ENCODE data around the gene CA5A.

GRCh38 chr16:87954826-87955225 lies 18.5 kb upstream of the CA5A start:
- TF ChIP-seq POLR2A (IDR thresholded peaks at IDR 0.05; ENCODE audit: low read depth, low read length) (no peak), CTCF (conservative IDR thresholded peaks at IDR 0.05; ENCODE audit: low read depth, low read length) (no peak), MAFK (IDR thresholded peaks at IDR 0.05; ENCODE audit: low read depth, low read length) (no peak), CEBPB (IDR thresholded peaks at IDR 0.05; ENCODE audit: low read depth, low read length) (no peak), ELK1 (IDR thresholded peaks at IDR 0.05; ENCODE audit: borderline replicate concordance, low read depth, low read length) (no peak), USF2 (IDR thresholded peaks at IDR 0.05; ENCODE audit: low read depth, low read length) (no peak), RCOR1 (IDR thresholded peaks at IDR 0.05; ENCODE audit: insufficient replicate concordance, low read length) (no peak), NFE2L2 (IDR thresholded peaks at IDR 0.05; ENCODE audit: low read depth, low read length) (no peak), RAD21 (IDR thresholded peaks at IDR 0.05; ENCODE audit: low read length) (no peak), RFX5 (IDR thresholded peaks at IDR 0.05; ENCODE audit: low read depth, low read length) (no peak), MXI1 (IDR thresholded peaks at IDR 0.05; ENCODE audit: borderline replicate concordance, low read depth, low read length) (no peak), SMC3 (IDR thresholded peaks at IDR 0.05; ENCODE audit: low read depth, low read length) (no peak)

Measured in IMR-90 (cell line).